Tibial nerve (tissue), 4 donors: ENCODE data around the gene AVEN. TPM values are rescaled to one million over a fixed set of nuclear protein-coding genes. Genes with fewer than 3 reads are reported as not detected.
"Not testable (repeated sequence)": the region's sequence is repeated elsewhere in the genome, so short reads cannot be mapped to it uniquely, and the experiment has no call there.

ENCODE experiments used
- DNase-seq, 2 donors: peaks; one replicate each; pipeline ENCODE4 v3.0.0-alpha.2; 2019; ENCODE audit warnings: low spot score in 2 of 2
- H3K27ac ChIP-seq, 4 donors: fragments of 200-600 bp; sonication (generic) in 3 of 4; one replicate each; pipeline ENCODE4 v1.5.1; 2017 to 2019; ENCODE audit warnings: mild to moderate bottlenecking in 1 of 4
- H3K27me3 ChIP-seq, 2 donors: fragments of 200-600 bp; sonication (generic) in 1 of 2; one replicate each; pipeline versions ENCODE4 v1.5.1 to v1.6.0; 2017 to 2019
- H3K36me3 ChIP-seq, 3 donors: fragments of 200-600 bp; sonication (generic); one replicate each; pipeline ENCODE4 v1.5.1; 2018 to 2019
- H3K4me1 ChIP-seq, 4 donors: fragments of 200-600 bp; sonication (generic) in 3 of 4; one replicate each; pipeline ENCODE4 v1.5.1; 2017 to 2019
- H3K4me3 ChIP-seq, 4 donors: fragments of 200-600 bp; sonication (generic) in 3 of 4; one replicate each; pipeline ENCODE4 v1.5.1; 2017 to 2019; ENCODE audit warnings: mild to moderate bottlenecking in 1 of 4, moderate library complexity in 1 of 4
- H3K9me3 ChIP-seq, 4 donors: fragments of 200-600 bp; sonication (generic) in 3 of 4; one replicate each; pipeline ENCODE4 v1.5.1; 2017 to 2019
- CTCF ChIP-seq, 5 experiments: fragments of 200-600 bp in 3 of 5; fragments of 450-650 bp in 2 of 5; sonication (generic) in 3 of 5; IDR thresholded peaks; one replicate each; pipeline ENCODE4 v1.5.1; 2016 to 2019; ENCODE audit warnings: antibody characterized with exemption in 5 of 5, mild to moderate bottlenecking in 3 of 5, moderate library complexity in 2 of 5
- EP300 ChIP-seq, 2 donors: sonication (generic); formaldehyde crosslinking; IDR thresholded peaks; one replicate each; pipeline ENCODE4 v1.6.1; 2017; ENCODE audit warnings: antibody characterized with exemption in 2 of 2, mild to moderate bottlenecking in 1 of 2
- POLR2A ChIP-seq, 2 donors: fragments of 450-650 bp; IDR thresholded peaks; one replicate each; pipeline ENCODE4 v1.6.1; 2017; ENCODE audit warnings: antibody characterized with exemption in 2 of 2, mild to moderate bottlenecking in 2 of 2, moderate library complexity in 2 of 2
- WGBS, 2 donors: methylation state at CpG; one replicate each; pipeline ENCODE4 v1.1.5; 2018; 5-methylcytosine and 5-hydroxymethylcytosine counted together
- total RNA-seq, 4 donors: library from RNA; depleted of rRNA; stranded (reverse); fragments of >200 nt; gene quantifications; one replicate each; pipeline ENCODE4 v1.1.0, GENCODE V29; 2016

The AVEN gene
- total RNA-seq, 4 donors from 2014 or later = 14.9 to 34.8 (median 25.5) TPM

GRCh38 chr15:34054081-34054707 is 15.2 kb upstream of the AVEN start:
- TF ChIP-seq POLR2A (IDR thresholded peaks at IDR 0.05) = no peak
- TF ChIP-seq CTCF (IDR thresholded peaks at IDR 0.05) = no peak
- DNase-seq = no peak
- H3K27ac ChIP-seq = no peak overlapping the region
- no peaks in the 10 kb centered on the region for H3K4me1 ChIP-seq
- no peaks in the 10 kb centered on the region for H3K27me3 ChIP-seq
- peaks cover 0 to 21% (median 3%) of the 10 kb centered on the region in 4 donors for H3K9me3 ChIP-seq
- H3K4me3 ChIP-seq = no peak overlapping the region
- WGBS, 2 donors = 89 to 96% methylated on average over 3 of the region's 3 CpGs
- no peaks in the 10 kb centered on the region for H3K36me3 ChIP-seq

- not testable (repeated sequence) for DNase-seq, H3K4me3 ChIP-seq, H3K27ac ChIP-seq, H3K27me3 ChIP-seq, H3K36me3 ChIP-seq, H3K4me1 ChIP-seq
- peaks cover 0 to 21% (median 3%) of the 10 kb centered on the region in 4 donors for H3K9me3 ChIP-seq
- 93 to 98% methylated on average over 1 of the region's 1 CpG for WGBS, 2 donors
These were observed 11.4 kb upstream of the AVEN start for GRCh38 chr15:34050385-34050784.

GRCh38 chr15:34049112-34049511 is 10.1 kb upstream of the AVEN start:
- H3K27ac ChIP-seq = no peak overlapping the region
- WGBS, 2 donors = 93 to 97% methylated on average over 2 of the region's 2 CpGs
- no peaks in the 10 kb centered on the region for H3K36me3 ChIP-seq
- peaks cover 0 to 21% (median 3%) of the 10 kb centered on the region in 4 donors for H3K9me3 ChIP-seq
- H3K4me1 ChIP-seq = no peaks in the 10 kb centered on the region
- TF ChIP-seq CTCF (IDR thresholded peaks at IDR 0.05) (no peak), EP300 (IDR thresholded peaks at IDR 0.05) (no peak), POLR2A (IDR thresholded peaks at IDR 0.05) (no peak)
- no peaks in the 10 kb centered on the region for H3K27me3 ChIP-seq
- no peak for DNase-seq
- no peak overlapping the region for H3K4me3 ChIP-seq

- H3K27me3 ChIP-seq = no peaks in the 10 kb centered on the region
- WGBS, 2 donors = 74 to 81% methylated on average over 9 to 10 of the region's 10 CpGs
- no peaks in the 10 kb centered on the region for H3K4me1 ChIP-seq
- peaks cover 0 to 21% (median 3%) of the 10 kb centered on the region in 4 donors for H3K9me3 ChIP-seq
- no peaks in the 10 kb centered on the region for H3K36me3 ChIP-seq
- TF ChIP-seq POLR2A (IDR thresholded peaks at IDR 0.05) = no peak
- no peak for DNase-seq
- no peak overlapping the region for H3K4me3 ChIP-seq
- no peak overlapping the region for H3K27ac ChIP-seq
These were observed 9.1 kb upstream of the AVEN start for GRCh38 chr15:34047893-34048775.

- no peak overlapping the region for H3K27ac ChIP-seq
- H3K36me3 ChIP-seq = no peaks in the 10 kb centered on the region
- TF ChIP-seq EP300 (IDR thresholded peaks at IDR 0.05) (no peak), POLR2A (IDR thresholded peaks at IDR 0.05) (no peak), CTCF (IDR thresholded peaks at IDR 0.05) (no peak)
- 83 to 89% methylated on average over 16 of the region's 16 CpGs for WGBS, 2 donors
- no peaks in the 10 kb centered on the region for H3K4me1 ChIP-seq
- no peak overlapping the region for H3K4me3 ChIP-seq
- no peak for DNase-seq
- no peaks in the 10 kb centered on the region for H3K27me3 ChIP-seq
- H3K9me3 ChIP-seq = peaks cover 0 to 21% (median 3%) of the 10 kb centered on the region in 4 donors
These were observed 7.6 kb upstream of the AVEN start for GRCh38 chr15:34046471-34047145.

GRCh38 chr15:34043813-34044212 is 4.8 kb upstream of the AVEN start:
- peak overlapping the region in 1 of 4 donors; percentile 14 for H3K27ac ChIP-seq

More at GRCh38 chr15:34043813-34044212, 4.8 kb upstream of the AVEN start:
- Histone ChIP-seq H3K36me3 (no peaks in the 10 kb centered on the region), H3K27me3 (no peaks in the 10 kb centered on the region), H3K4me1 (peaks cover 0 to 12% (median 5%) of the 10 kb centered on the region in 4 donors), H3K4me3 (no peak overlapping the region), H3K9me3 (no peaks in the 10 kb centered on the region)
- 63 to 69% methylated on average over 2 of the region's 2 CpGs for WGBS, 2 donors
- no peak for TF ChIP-seq EP300 (IDR thresholded peaks at IDR 0.05)
- no peak for TF ChIP-seq CTCF (IDR thresholded peaks at IDR 0.05)
- TF ChIP-seq POLR2A (IDR thresholded peaks at IDR 0.05) = no peak
- DNase-seq = no peak
